B cell (primary cell): ENCODE results near the gene DYNLT1. TPM values are rescaled to one million over a fixed set of nuclear protein-coding genes. Genes with fewer than 3 reads are reported as not detected.
A peak's percentile ranks its signal among the peaks of the same experiment; 100 is the strongest.

Experiments
- ATAC-seq: fragments of 200-7000 bp; cut with Tn5 transposase; one replicate; pipeline ENCODE4 v1.10.0; 2021; ENCODE audit warnings: low read depth, mild to moderate bottlenecking, moderate number of reproducible peaks, moderate library complexity
- CTCF ChIA-PET: fragments of 350-600 bp; sonication (Branson Sonifier 250); formaldehyde crosslinking; loops from one replicate; lab custom pipeline; 2021; ENCODE audit warnings: antibody characterized with exemption, inconsistent platforms; lab: Charles Lee
- POLR2A ChIA-PET: fragments of 350-600 bp; sonication (Branson Sonifier 250); formaldehyde crosslinking; loops from one replicate; lab custom pipeline; 2021; ENCODE audit warnings: antibody characterized with exemption; lab: Charles Lee
- DNase-seq: peaks from one replicate; pipeline ENCODE4 v3.0.0; 2013
- H2AFZ ChIP-seq: 2 replicates; pipeline ENCODE4 v1.6.1; 2012; ENCODE audit warnings: mild to moderate bottlenecking, low read depth, low read length; ENCODE audit not compliant: insufficient read depth, poor library complexity, severe bottlenecking
- H3K27ac ChIP-seq, 2 donors: 1 replicate in 1 of 2; 2 replicates in 1 of 2; pipeline ENCODE4 v1.5.1; 2012 to 2013; ENCODE audit warnings: low read length in 2 of 2, mild to moderate bottlenecking in 2 of 2, moderate library complexity in 1 of 2
- H3K27me3 ChIP-seq, 4 experiments: fragments of 200-600 bp in 1 of 4; sonication (generic) in 1 of 4; replicated peaks in 1 of 4; 1 replicate in 2 of 4; 2 replicates in 2 of 4; pipeline versions ENCODE4 v1.6.1 to v1.7.0; 2013 to 2016; ENCODE audit warnings: low read length in 3 of 4, mild to moderate bottlenecking in 2 of 4, mixed read lengths in 1 of 4, moderate library complexity in 1 of 4; ENCODE audit not compliant: insufficient read depth in 4 of 4, control insufficient read depth in 3 of 4; ENCODE audit errors: control extremely low read depth in 1 of 4
- H3K36me3 ChIP-seq, 2 experiments: replicated peaks in 1 of 2; 1 replicate in 1 of 2; 2 replicates in 1 of 2; pipeline versions ENCODE4 v1.6.1 to v1.7.1; 2013; ENCODE audit warnings: low read length in 1 of 2; ENCODE audit not compliant: insufficient read depth in 2 of 2, control insufficient read depth in 1 of 2; ENCODE audit errors: control extremely low read depth in 1 of 2, extremely low read depth in 1 of 2
- H3K4me1 ChIP-seq, 2 donors: fragments of 200-600 bp in 1 of 2; sonication (generic) in 1 of 2; 1 replicate in 1 of 2; 2 replicates in 1 of 2; pipeline versions ENCODE4 v1.5.1 to v1.6.1; 2013 to 2017; ENCODE audit warnings: low read length in 2 of 2; ENCODE audit not compliant: control insufficient read depth in 2 of 2, insufficient read depth in 2 of 2
- H3K4me2 ChIP-seq: replicated peaks from 2 replicates; pipeline ENCODE3; 2012; ENCODE audit warnings: mild to moderate bottlenecking, low read depth, low read length; ENCODE audit not compliant: poor library complexity, severe bottlenecking
- H3K4me3 ChIP-seq, 5 experiments: fragments of 200-600 bp in 1 of 5; sonication (generic) in 1 of 5; 1 replicate in 3 of 5; 2 replicates in 2 of 5; pipeline versions ENCODE4 v1.5.1 to v1.7.0; 2011 to 2016; ENCODE audit warnings: low read length in 4 of 5, mild to moderate bottlenecking in 4 of 5, low read depth in 2 of 5, control low read depth in 1 of 5, moderate library complexity in 1 of 5; ENCODE audit not compliant: insufficient read depth in 1 of 5; ENCODE audit errors: control extremely low read depth in 1 of 5, extremely low read depth in 1 of 5
- H3K79me2 ChIP-seq: fragments of 200-600 bp; sonication (generic); one replicate; pipeline ENCODE4 v1.6.0; 2016; ENCODE audit warnings: low read length; ENCODE audit not compliant: control insufficient read depth, insufficient read depth
- H3K9ac ChIP-seq: fragments of 200-600 bp; sonication (generic); 2 replicates; pipeline ENCODE4 v1.6.1; 2017; ENCODE audit warnings: mild to moderate bottlenecking, low read length, moderate library complexity
- H3K9me3 ChIP-seq, 3 donors: one replicate each; pipeline versions ENCODE4 v1.6.1 to v1.7.1; 2013; ENCODE audit warnings: low read length in 2 of 3; ENCODE audit not compliant: control insufficient read depth in 2 of 3, insufficient read depth in 1 of 3; ENCODE audit errors: control extremely low read depth in 1 of 3
- H4K20me1 ChIP-seq: 2 replicates; pipeline ENCODE4 v1.6.0; 2012; ENCODE audit warnings: mild to moderate bottlenecking, low read length; ENCODE audit not compliant: insufficient read depth, control insufficient read depth, poor library complexity, severe bottlenecking
- H3K27ac Mint-ChIP-seq: one replicate; pipeline ENCODE4 v1.8.0; 2021; ENCODE audit warnings: mixed read lengths
- H3K27me3 Mint-ChIP-seq: one replicate; pipeline ENCODE4 v1.8.0; 2021; ENCODE audit warnings: mixed read lengths
- H3K4me1 Mint-ChIP-seq: one replicate; pipeline ENCODE4 v1.8.0; 2021; ENCODE audit warnings: mixed read lengths
- H3K4me3 Mint-ChIP-seq: one replicate; pipeline ENCODE4 v1.8.0; 2021; ENCODE audit warnings: mixed read lengths
- H3K9me3 Mint-ChIP-seq: one replicate; pipeline ENCODE4 v1.8.0; 2022; ENCODE audit warnings: mixed read lengths; ENCODE audit not compliant: insufficient read depth
- CTCF ChIP-seq: fragments of 200-600 bp; IDR thresholded peaks from one replicate; pipeline ENCODE4 v1.8.0; 2022; ENCODE audit warnings: antibody characterized with exemption, mild to moderate bottlenecking
- EZH2 ChIP-seq: IDR thresholded peaks from 2 replicates; pipeline ENCODE4 v1.6.1; 2012; ENCODE audit warnings: borderline replicate concordance, low read depth, mild to moderate bottlenecking, moderate library complexity, low read length; ENCODE audit not compliant: insufficient read depth, poor library complexity, severe bottlenecking
- WGBS: methylation state at CpG from one replicate; pipeline ENCODE4 v1.1.5; 2013; ENCODE audit warnings: missing lambda C conversion rate; ENCODE audit not compliant: insufficient coverage; 5-methylcytosine and 5-hydroxymethylcytosine counted together
- intact Hi-C: fragments of 100-400 bp; cut with micrococcal nuclease; formaldehyde crosslinking; loops from one replicate; pipeline ENCODE4 v1.10.0; 2022
- polyA plus RNA-seq: library from polyadenylated mRNA; depleted of rRNA; stranded (reverse); fragments of >200 nt; gene quantifications from 2 replicates; pipeline ENCODE4 v1.2.3, GENCODE V29; 2012
- total RNA-seq, 2 donors: library from RNA; stranded (reverse); fragments of 120-200 nt in 1 of 2; gene quantifications; 1 replicate in 1 of 2; 2 replicates in 1 of 2; pipeline versions ENCODE4 v1.2.3 to v1.2.4, GENCODE V29; 2013 to 2022

DYNLT1 gene
- total and polyA plus RNA-seq, 2 donors (not counting 1 experiment from before 2014, with no cell fraction given) = 34.8 to 62.6 TPM

- no peaks in the 10 kb centered on the region for H3K27me3 ChIP-seq
- H3K4me3 Mint-ChIP-seq = no peak overlapping the region
- ChIA-PET POLR2A (no interaction called here), CTCF (interaction anchor here (3.5 to 3.9 kb wide), 2 partner anchors 12 to 42 kb away, joined by 17 to 36 read pairs; no protein-coding TSS in a partner anchor)
- no peak overlapping the region for H3K27ac ChIP-seq
- no peaks in the 10 kb centered on the region for H3K9me3 Mint-ChIP-seq
- intact Hi-C loops = loop anchor here (5.0 to 10.0 kb wide), 3 partner anchors 39 to 824 kb away; partner anchors contain the start of gene SNX9
- no peak overlapping the region for H3K4me3 ChIP-seq
- no peak for DNase-seq
- H3K27ac Mint-ChIP-seq = peak overlapping the region; percentile 98
- H3K4me1 Mint-ChIP-seq = peaks cover 38% of the 10 kb centered on the region
- peaks cover 8% of the 10 kb centered on the region for H3K79me2 ChIP-seq
- no peak for ATAC-seq
- no peaks in the 10 kb centered on the region for H3K36me3 ChIP-seq
- WGBS = 70% methylated on average over 1 of the region's 5 CpGs
- peak overlapping the region; percentile 67 for H3K4me2 ChIP-seq
- peaks cover 15 to 27% of the 10 kb centered on the region in 2 donors for H3K4me1 ChIP-seq
- no peaks in the 10 kb centered on the region for H3K9me3 ChIP-seq
- no peaks in the 10 kb centered on the region for H4K20me1 ChIP-seq
- no peak overlapping the region for H2AFZ ChIP-seq
- H3K27me3 Mint-ChIP-seq = no peaks in the 10 kb centered on the region
- TF ChIP-seq CTCF = no peak
- TF ChIP-seq EZH2 = no peak
- H3K9ac ChIP-seq = no peak overlapping the region
These were observed 4.2 kb upstream of the DYNLT1 start for GRCh38 chr6:158648682-158649131.

- H3K27ac Mint-ChIP-seq = no peak overlapping the region
- WGBS = 100% methylated on average over 3 of the region's 4 CpGs
- ATAC-seq = no peak
- Histone ChIP-seq H3K9me3 (no peaks in the 10 kb centered on the region), H3K4me2 (no peak overlapping the region), H3K27me3 (no peaks in the 10 kb centered on the region), H3K27ac (no peak overlapping the region), H3K36me3 (no peaks in the 10 kb centered on the region), H3K79me2 (peaks cover 20% of the 10 kb centered on the region), H3K4me1 (peaks cover 19 to 35% of the 10 kb centered on the region in 2 donors), H3K9ac (no peak overlapping the region), H3K4me3 (no peak overlapping the region), H4K20me1 (no peaks in the 10 kb centered on the region), H2AFZ (no peak overlapping the region)
- ChIA-PET CTCF (interaction anchor here (1.0 to 3.5 kb wide), 4 partner anchors 15 to 427 kb away, joined by 3 to 17 read pairs (median 4); no protein-coding TSS in a partner anchor), POLR2A (no interaction called here)
- H3K4me1 Mint-ChIP-seq = peaks cover 42% of the 10 kb centered on the region
- no peak for DNase-seq
- no peak overlapping the region for H3K4me3 Mint-ChIP-seq
- H3K9me3 Mint-ChIP-seq = no peaks in the 10 kb centered on the region
- H3K27me3 Mint-ChIP-seq = no peaks in the 10 kb centered on the region
- TF ChIP-seq CTCF = no peak
- TF ChIP-seq EZH2 = no peak
- intact Hi-C loops = loop anchor here (5.0 to 10.0 kb wide), 3 partner anchors 40 to 823 kb away; partner anchors contain the start of gene SNX9
These were observed 3.0 kb upstream of the DYNLT1 start for GRCh38 chr6:158647501-158647900.
